ENCODE measurements around the gene GSC. TPM values are rescaled to one million over a fixed set of nuclear protein-coding genes. Genes with fewer than 3 reads are reported as not detected.

GSC gene
- total and polyA plus RNA-seq, 2 donors (not counting 1 experiment from before 2014, with no cell fraction given): not detected

- H3K27me3 ChIP-seq (replicated peaks in 1 of 4; ENCODE audit: control extremely low read depth in 1 of 4, control insufficient read depth in 3 of 4, insufficient read depth in 4 of 4, low read length in 3 of 4): peaks cover 0 to 4% (median 0%) of the 10 kb centered on the region in 4 experiments
- peaks cover 18% of the 10 kb centered on the region for H3K27me3 Mint-ChIP-seq
- WGBS (ENCODE audit: insufficient coverage): 100% methylated on average over 3 of the region's 3 CpGs
- H3K4me1 Mint-ChIP-seq: no peaks in the 10 kb centered on the region
- H3K27ac ChIP-seq (ENCODE audit: low read length in 2 of 2): no peak overlapping the region
- no peak for TF ChIP-seq EZH2 (IDR thresholded peaks at IDR 0.05; ENCODE audit: borderline replicate concordance, insufficient read depth, low read depth, low read length, poor library complexity, severe bottlenecking)
- no peak for TF ChIP-seq CTCF (IDR thresholded peaks at IDR 0.05)
- H3K36me3 ChIP-seq (replicated peaks in 1 of 2; ENCODE audit: control extremely low read depth in 1 of 2, control insufficient read depth in 1 of 2, extremely low read depth in 1 of 2, insufficient read depth in 2 of 2, low read length in 1 of 2): no peaks in the 10 kb centered on the region
- H3K9ac ChIP-seq (ENCODE audit: low read length): no peak overlapping the region
- H2AFZ ChIP-seq (ENCODE audit: insufficient read depth, low read depth, low read length, poor library complexity, severe bottlenecking): no peak overlapping the region
- no peak overlapping the region for H3K4me2 ChIP-seq (replicated peaks; ENCODE audit: low read depth, low read length, poor library complexity, severe bottlenecking)
- ChIA-PET POLR2A (no interaction called here), CTCF (no interaction called here)
- ATAC-seq (ENCODE audit: low read depth) (no peak), DNase-seq (no peak)
- H3K4me3 ChIP-seq (ENCODE audit: control extremely low read depth in 1 of 5, extremely low read depth in 1 of 5, insufficient read depth in 1 of 5, low read depth in 2 of 5, low read length in 4 of 5): no peak overlapping the region
- no peak overlapping the region for H3K27ac Mint-ChIP-seq
- no peaks in the 10 kb centered on the region for H4K20me1 ChIP-seq (ENCODE audit: control insufficient read depth, insufficient read depth, low read length, poor library complexity, severe bottlenecking)
- intact Hi-C loops (cut with micrococcal nuclease): no loop called here
- H3K79me2 ChIP-seq (ENCODE audit: control insufficient read depth, insufficient read depth, low read length): no peaks in the 10 kb centered on the region
- H3K4me1 ChIP-seq (ENCODE audit: control insufficient read depth in 2 of 2, insufficient read depth in 2 of 2, low read length in 2 of 2): no peaks in the 10 kb centered on the region
- no peak overlapping the region for H3K4me3 Mint-ChIP-seq
- H3K9me3 Mint-ChIP-seq (ENCODE audit: insufficient read depth): no peaks in the 10 kb centered on the region
- H3K9me3 ChIP-seq (ENCODE audit: control extremely low read depth in 1 of 3, control insufficient read depth in 2 of 3, insufficient read depth in 1 of 3, low read length in 2 of 3): no peaks in the 10 kb centered on the region
Observed at GRCh38 chr14:94746131-94746530, 23.8 kb downstream of the GSC start.

GRCh38 chr14:94738751-94739150, 31.2 kb downstream of the GSC start:
- H3K27ac Mint-ChIP-seq: no peak overlapping the region

More at GRCh38 chr14:94738751-94739150, 31.2 kb downstream of the GSC start:
- Mint-ChIP-seq H3K9me3 (ENCODE audit: insufficient read depth) (no peaks in the 10 kb centered on the region), H3K27me3 (peaks cover 18% of the 10 kb centered on the region), H3K4me3 (no peak overlapping the region), H3K4me1 (no peaks in the 10 kb centered on the region)
- ChIA-PET POLR2A (no interaction called here), CTCF (no interaction called here)
- H3K36me3 ChIP-seq (replicated peaks in 1 of 2; ENCODE audit: control extremely low read depth in 1 of 2, control insufficient read depth in 1 of 2, extremely low read depth in 1 of 2, insufficient read depth in 2 of 2, low read length in 1 of 2): no peaks in the 10 kb centered on the region
- H3K9me3 ChIP-seq (ENCODE audit: control extremely low read depth in 1 of 3, control insufficient read depth in 2 of 3, insufficient read depth in 1 of 3, low read length in 2 of 3): no peaks in the 10 kb centered on the region
- 73% methylated on average over 2 of the region's 5 CpGs for WGBS (ENCODE audit: insufficient coverage)
- H3K9ac ChIP-seq (ENCODE audit: low read length): no peak overlapping the region
- no peak overlapping the region for H3K27ac ChIP-seq (ENCODE audit: low read length in 2 of 2)
- H3K27me3 ChIP-seq (replicated peaks in 1 of 4; ENCODE audit: control extremely low read depth in 1 of 4, control insufficient read depth in 3 of 4, insufficient read depth in 4 of 4, low read length in 3 of 4): peaks cover 0 to 7% (median 0%) of the 10 kb centered on the region in 4 experiments
- intact Hi-C loops (cut with micrococcal nuclease): no loop called here
- ATAC-seq (ENCODE audit: low read depth) (no peak), DNase-seq (no peak)
- H3K4me1 ChIP-seq (ENCODE audit: control insufficient read depth in 2 of 2, insufficient read depth in 2 of 2, low read length in 2 of 2): no peaks in the 10 kb centered on the region
- no peak overlapping the region for H3K4me2 ChIP-seq (replicated peaks; ENCODE audit: low read depth, low read length, poor library complexity, severe bottlenecking)
- H2AFZ ChIP-seq (ENCODE audit: insufficient read depth, low read depth, low read length, poor library complexity, severe bottlenecking): no peak overlapping the region
- TF ChIP-seq EZH2 (IDR thresholded peaks at IDR 0.05; ENCODE audit: borderline replicate concordance, insufficient read depth, low read depth, low read length, poor library complexity, severe bottlenecking) (no peak), CTCF (IDR thresholded peaks at IDR 0.05) (no peak)
- H3K79me2 ChIP-seq (ENCODE audit: control insufficient read depth, insufficient read depth, low read length): no peaks in the 10 kb centered on the region
- H4K20me1 ChIP-seq (ENCODE audit: control insufficient read depth, insufficient read depth, low read length, poor library complexity, severe bottlenecking): no peaks in the 10 kb centered on the region
- H3K4me3 ChIP-seq (ENCODE audit: control extremely low read depth in 1 of 5, extremely low read depth in 1 of 5, insufficient read depth in 1 of 5, low read depth in 2 of 5, low read length in 4 of 5): no peak overlapping the region

Data from B cell (primary cell).